Measurements from ENCODE around the gene ZDHHC3.

GRCh38 chr3:44899683-44900367 lies 76.1 kb downstream of the ZDHHC3 start:
- TF ChIP-seq CTCF (IDR thresholded peaks at IDR 0.05; ENCODE audit: low read depth, low read length, missing input control) (no peak), TAF1 (conservative IDR thresholded peaks at IDR 0.05) (no peak), JUND (IDR thresholded peaks at IDR 0.05) (no peak), NR2F2 (IDR thresholded peaks at IDR 0.05) (no peak), SP1 (IDR thresholded peaks at IDR 0.05) (no peak), EGR1 (IDR thresholded peaks at IDR 0.05; ENCODE audit: low read depth in 2 of 2) (no peak), ZBTB33 (IDR thresholded peaks at IDR 0.05) (no peak), RAD21 (IDR thresholded peaks at IDR 0.05) (no peak), ATF3 (IDR thresholded peaks at IDR 0.05) (no peak), MAX (IDR thresholded peaks at IDR 0.05) (no peak), YY1 (IDR thresholded peaks at IDR 0.05) (no peak), GABPA (IDR thresholded peaks at IDR 0.05 in 1 of 2, conservative IDR thresholded peaks at IDR 0.05 in 1 of 2) (no peak), REST (IDR thresholded peaks at IDR 0.05) (no peak)

Measured in liver (tissue), 3 donors.